Astrocyte (in vitro differentiated cells and primary cell): ENCODE data around the gene RAD9B.

Experiments used
- CTCF ChIP-seq: IDR thresholded peaks from 2 replicates; pipeline ENCODE4 v1.5.1; 2011; ENCODE audit warnings: low read depth, mild to moderate bottlenecking, inconsistent platforms, low read length, moderate library complexity; ENCODE audit not compliant: insufficient read depth
- EZH2 ChIP-seq: IDR thresholded peaks from 2 replicates; pipeline ENCODE4 v1.6.1; 2012; ENCODE audit warnings: mild to moderate bottlenecking, low read length, inconsistent platforms; ENCODE audit not compliant: insufficient read depth

GRCh38 chr12:110508071-110508586 is 6.0 kb downstream of the RAD9B start:
- TF ChIP-seq CTCF (no peak), EZH2 (no peak)
